ENCODE measurements around the gene ARSG.

The ARSG gene

DNA sequence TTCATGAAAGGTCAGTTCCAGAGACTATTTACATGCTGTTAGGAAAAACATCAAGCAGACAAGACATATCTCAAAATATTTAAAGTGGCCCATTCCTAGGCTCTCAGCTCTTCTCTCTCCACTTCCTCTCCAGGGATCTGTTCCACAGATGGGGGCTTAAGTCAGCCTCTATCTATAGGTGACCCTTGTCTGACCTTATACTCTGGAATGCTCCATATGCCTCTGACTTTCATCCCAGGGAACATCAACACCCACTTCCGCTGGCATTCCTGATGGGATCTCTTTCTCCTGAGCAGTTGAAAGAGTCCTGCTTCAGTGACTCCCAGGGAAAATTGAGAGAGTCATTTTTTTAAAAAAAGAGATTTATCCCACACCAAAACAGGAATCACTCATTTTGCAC is 177.5 kb downstream of the ARSG start:
- H3K27me3 ChIP-seq (ENCODE audit: control insufficient read depth, low read length) = peaks cover 11% of the 10 kb centered on the region
- H3K36me3 ChIP-seq (ENCODE audit: control insufficient read depth, low read length) = no peaks in the 10 kb centered on the region
- H3K79me2 ChIP-seq (ENCODE audit: control insufficient read depth, low read length) = no peaks in the 10 kb centered on the region
- H3K4me1 ChIP-seq (ENCODE audit: control insufficient read depth, low read length) = peaks cover 12% of the 10 kb centered on the region
- no peaks in the 10 kb centered on the region for H3K9me2 ChIP-seq (replicated peaks; ENCODE audit: control insufficient read depth, low read length)
- no peaks in the 10 kb centered on the region for H3K9me3 ChIP-seq (ENCODE audit: control insufficient read depth, insufficient read depth, low read length)
- TF ChIP-seq EZH2phosphoT487 (IDR thresholded peaks at IDR 0.05; ENCODE audit: borderline replicate concordance, low read length) (no peak), CTCF (IDR thresholded peaks at IDR 0.05; ENCODE audit: low read depth, low read length, poor library complexity, severe bottlenecking) (no peak)
- H4K20me1 ChIP-seq (ENCODE audit: control insufficient read depth, insufficient read depth, low read depth, low read length) = no peaks in the 10 kb centered on the region
- H3F3A ChIP-seq (ENCODE audit: control insufficient read depth, insufficient read depth) = no peaks in the 10 kb centered on the region
- H3K4me2 ChIP-seq (ENCODE audit: low read length) = no peak overlapping the region
- H3K4me3 ChIP-seq (ENCODE audit: low read length) = no peak overlapping the region
- no peak overlapping the region for H3K27ac ChIP-seq (ENCODE audit: low read depth, low read length)
